HG03108 (cell line): Measurements from ENCODE around the gene SLC1A7.
"Not testable (repeated sequence)": the region's sequence is repeated elsewhere in the genome, so short reads cannot be mapped to it uniquely, and the experiment has no call there.

Source experiments
- ATAC-seq: cut with Tn5 transposase; IDR thresholded peaks from one replicate; pipeline ENCODE4 v1.9.1; 2021; ENCODE audit warnings: moderate library complexity; ENCODE audit not compliant: unreplicated experiment

SLC1A7 gene

GRCh38 chr1:53142226-53142853, at the start of gene SLC1A7:
Gene SLC1A7, minus strand, starts transcription at chr1:53142638. Its CDS starts 189 bp downstream, at chr1:53142449.
- ATAC-seq = no peak

- no peak for ATAC-seq
These were observed 47.8 kb upstream of the SLC1A7 start for GRCh38 chr1:53190210-53190611.

GRCh38 chr1:53189061-53189460, 46.6 kb upstream of the SLC1A7 start:
- ATAC-seq = no peak

- no peak for ATAC-seq
These were observed 45.7 kb upstream of the SLC1A7 start for GRCh38 chr1:53188099-53188498.

GRCh38 chr1:53187401-53187800, 45.0 kb upstream of the SLC1A7 start:
- ATAC-seq = no peak

- ATAC-seq = no peak
These were observed 44.1 kb upstream of the SLC1A7 start for GRCh38 chr1:53186533-53186932.

- ATAC-seq = not testable (repeated sequence)
These were observed 43.5 kb upstream of the SLC1A7 start for GRCh38 chr1:53185955-53186297.

- ATAC-seq = no peak
These were observed 40.9 kb upstream of the SLC1A7 start for GRCh38 chr1:53183095-53183990.

GRCh38 chr1:53182716-53183094, 40.3 kb upstream of the SLC1A7 start:
- no peak for ATAC-seq

GRCh38 chr1:53182111-53182593, 39.7 kb upstream of the SLC1A7 start:
- ATAC-seq = no peak

GRCh38 chr1:53180951-53181350, 38.5 kb upstream of the SLC1A7 start:
- no peak for ATAC-seq

- ATAC-seq = no peak
These were observed 37.8 kb upstream of the SLC1A7 start for GRCh38 chr1:53180226-53180625.

GRCh38 chr1:53176452-53177208, 34.2 kb upstream of the SLC1A7 start:
- ATAC-seq = no peak

GRCh38 chr1:53174971-53175913, 32.8 kb upstream of the SLC1A7 start:
- no peak for ATAC-seq

GRCh38 chr1:53172426-53173128, 30.1 kb upstream of the SLC1A7 start:
- ATAC-seq = no peak

- no peak for ATAC-seq
These were observed 24.5 kb upstream of the SLC1A7 start for GRCh38 chr1:53166912-53167311.

- no peak for ATAC-seq
These were observed 23.9 kb upstream of the SLC1A7 start for GRCh38 chr1:53166366-53166765.

- no peak for ATAC-seq
These were observed 23.0 kb upstream of the SLC1A7 start for GRCh38 chr1:53165408-53165961.

- ATAC-seq = no peak
These were observed 20.9 kb upstream of the SLC1A7 start for GRCh38 chr1:53163291-53163768.
